AG09319 (cell line): ENCODE measurements around the gene GRP.

Source experiments
- DNase-seq: peaks from one replicate; pipeline ENCODE4 v3.0.0-alpha.2; 2010; ENCODE audit warnings: low read depth; ENCODE audit errors: extremely low read depth
- TF ChIP-seq, protein P1 (sequence below): IDR thresholded peaks from 2 replicates; pipeline ENCODE4 v1.5.1; 2011; ENCODE audit warnings: low read depth, mild to moderate bottlenecking, inconsistent platforms, low read length, moderate library complexity

The GRP gene

DNA sequence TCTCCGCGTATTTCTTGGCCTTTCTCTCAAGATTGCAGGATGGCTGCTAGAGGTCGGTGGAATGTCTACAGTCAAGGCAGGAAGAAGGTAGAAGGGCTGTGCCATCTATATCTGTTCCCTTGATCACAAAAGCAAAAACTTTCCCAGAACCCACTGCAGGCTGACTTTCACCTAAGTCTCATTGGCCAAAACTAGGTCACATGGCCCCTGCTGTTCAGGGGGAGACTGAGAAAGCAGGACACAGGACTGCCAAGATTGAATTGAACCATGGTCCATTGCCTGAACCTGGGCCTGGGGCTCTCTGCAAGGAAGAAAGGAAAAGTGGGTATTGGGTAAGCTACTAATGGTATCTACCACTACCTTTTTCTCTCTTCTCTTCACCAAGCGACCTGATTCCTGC is 9.7 kb upstream of the GRP start:
- no peak for DNase-seq
- TF ChIP-seq, protein P1, sequence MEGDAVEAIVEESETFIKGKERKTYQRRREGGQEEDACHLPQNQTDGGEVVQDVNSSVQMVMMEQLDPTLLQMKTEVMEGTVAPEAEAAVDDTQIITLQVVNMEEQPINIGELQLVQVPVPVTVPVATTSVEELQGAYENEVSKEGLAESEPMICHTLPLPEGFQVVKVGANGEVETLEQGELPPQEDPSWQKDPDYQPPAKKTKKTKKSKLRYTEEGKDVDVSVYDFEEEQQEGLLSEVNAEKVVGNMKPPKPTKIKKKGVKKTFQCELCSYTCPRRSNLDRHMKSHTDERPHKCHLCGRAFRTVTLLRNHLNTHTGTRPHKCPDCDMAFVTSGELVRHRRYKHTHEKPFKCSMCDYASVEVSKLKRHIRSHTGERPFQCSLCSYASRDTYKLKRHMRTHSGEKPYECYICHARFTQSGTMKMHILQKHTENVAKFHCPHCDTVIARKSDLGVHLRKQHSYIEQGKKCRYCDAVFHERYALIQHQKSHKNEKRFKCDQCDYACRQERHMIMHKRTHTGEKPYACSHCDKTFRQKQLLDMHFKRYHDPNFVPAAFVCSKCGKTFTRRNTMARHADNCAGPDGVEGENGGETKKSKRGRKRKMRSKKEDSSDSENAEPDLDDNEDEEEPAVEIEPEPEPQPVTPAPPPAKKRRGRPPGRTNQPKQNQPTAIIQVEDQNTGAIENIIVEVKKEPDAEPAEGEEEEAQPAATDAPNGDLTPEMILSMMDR = no peak

DNA sequence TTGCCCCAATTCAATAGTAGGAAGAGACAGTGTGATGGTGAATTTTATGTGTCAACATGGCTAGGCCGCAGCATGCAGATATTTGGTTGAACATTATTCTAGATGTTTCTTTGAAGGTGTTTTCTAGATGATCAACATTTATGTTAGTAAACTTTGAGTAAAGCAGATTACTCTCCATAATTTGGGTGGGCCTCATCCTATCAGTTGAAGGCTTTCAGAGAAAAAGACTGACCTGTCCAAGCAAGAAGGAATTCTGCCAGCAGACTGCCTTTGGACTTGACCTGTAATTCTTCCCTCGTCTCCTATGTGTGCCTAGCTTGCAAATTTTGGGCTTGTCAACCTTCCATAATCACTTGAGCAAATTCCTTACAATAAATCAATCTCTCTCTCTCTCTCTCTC is 8.3 kb upstream of the GRP start:
- no peak for DNase-seq
- TF ChIP-seq, protein P1 = no peak

DNA sequence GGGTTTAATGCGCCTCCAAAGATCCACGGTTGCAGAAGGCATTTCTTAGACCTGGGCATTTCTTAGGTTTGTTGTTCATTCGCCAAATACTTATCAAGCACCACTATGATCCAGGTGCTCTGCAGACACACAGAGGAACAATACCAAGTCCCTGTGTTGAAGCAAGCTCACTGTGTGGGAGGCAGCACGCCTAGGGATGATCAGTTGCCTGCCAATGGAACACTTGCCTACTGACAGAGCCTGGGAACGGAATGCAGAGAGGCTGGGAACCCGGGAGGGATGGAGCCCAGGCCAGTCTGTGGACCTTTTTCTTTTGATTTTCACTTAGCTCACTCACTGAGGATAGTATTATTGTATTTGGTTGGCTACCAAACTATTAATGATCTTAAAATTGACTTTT is 1.9 kb upstream of the GRP start:
- TF ChIP-seq, protein P1 = no peak
- DNase-seq = no peak

DNA sequence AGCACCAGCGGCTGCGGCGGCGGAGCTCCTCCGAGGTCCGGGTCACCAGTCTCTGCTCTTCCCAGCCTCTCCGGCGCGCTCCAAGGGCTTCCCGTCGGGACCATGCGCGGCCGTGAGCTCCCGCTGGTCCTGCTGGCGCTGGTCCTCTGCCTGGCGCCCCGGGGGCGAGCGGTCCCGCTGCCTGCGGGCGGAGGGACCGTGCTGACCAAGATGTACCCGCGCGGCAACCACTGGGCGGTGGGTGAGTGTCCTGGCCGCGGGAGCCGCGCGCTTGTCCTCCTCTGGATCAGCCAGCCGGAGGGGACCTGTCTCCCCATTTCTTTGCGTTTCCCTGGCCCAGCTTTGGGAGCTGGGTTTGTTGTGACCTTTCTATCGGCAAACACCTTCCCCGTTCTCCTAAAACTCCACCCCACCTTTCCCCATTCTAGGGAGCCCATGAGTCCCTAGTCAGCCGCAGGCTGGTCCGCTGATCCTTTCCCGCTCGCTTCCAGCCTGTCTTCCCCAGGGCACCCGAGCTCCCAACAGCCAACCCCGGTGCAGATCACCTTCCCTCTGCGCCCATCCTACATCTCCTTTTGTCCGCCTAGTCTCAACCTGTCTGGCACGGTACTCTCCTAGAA is 316 bp downstream of the GRP start:
- TF ChIP-seq, protein P1 = no peak
- DNase-seq = no peak

DNA sequence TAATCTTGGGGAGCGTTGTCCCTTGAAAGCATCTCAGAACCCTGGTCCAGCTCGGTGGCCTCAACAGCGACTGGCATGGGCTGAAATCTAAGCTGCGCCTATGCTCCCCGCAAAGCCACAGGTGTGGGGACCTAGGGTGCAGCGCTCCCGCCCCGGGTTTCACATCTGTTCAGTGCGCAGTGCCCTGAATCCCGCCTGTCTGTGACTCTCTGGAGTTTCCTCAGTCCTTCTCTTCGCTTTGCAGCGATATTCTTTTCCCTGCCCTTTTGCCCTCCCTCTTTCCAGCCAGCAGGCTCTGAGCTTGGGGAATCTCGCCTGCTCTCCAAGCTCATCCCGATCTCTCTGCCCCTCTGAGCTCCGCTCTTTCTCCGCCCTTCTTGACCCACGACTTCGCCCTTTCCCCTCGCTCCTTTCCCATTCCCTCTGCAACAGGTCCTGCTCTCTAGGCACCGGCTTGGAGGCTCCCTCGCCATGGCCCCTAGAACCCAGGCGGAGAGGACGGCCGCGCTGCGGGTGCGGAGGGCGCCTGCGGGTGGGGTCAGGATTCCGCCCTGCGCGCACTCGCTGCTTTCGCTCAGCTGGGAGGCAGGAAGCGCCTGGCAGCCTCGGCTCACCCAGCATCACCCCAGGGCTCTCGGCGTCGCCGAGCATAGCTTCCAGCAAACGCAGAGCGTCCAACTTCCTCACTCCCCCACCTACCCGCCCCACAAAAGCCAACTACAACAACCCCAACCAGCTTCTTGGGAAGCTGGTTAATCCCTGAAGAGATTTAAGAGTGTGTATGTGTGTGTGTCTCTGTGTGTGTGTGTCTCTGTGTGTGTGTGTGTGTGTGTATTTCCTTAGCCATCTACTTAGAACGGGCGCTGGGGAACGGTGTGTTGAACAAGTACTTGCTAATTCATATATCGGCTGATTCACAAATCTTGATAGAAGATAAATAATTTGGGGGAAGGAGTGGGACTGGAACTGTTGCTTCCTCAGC is 1.1 kb downstream of the GRP start:
- DNase-seq = no peak
- TF ChIP-seq, protein P1 = no peak

DNA sequence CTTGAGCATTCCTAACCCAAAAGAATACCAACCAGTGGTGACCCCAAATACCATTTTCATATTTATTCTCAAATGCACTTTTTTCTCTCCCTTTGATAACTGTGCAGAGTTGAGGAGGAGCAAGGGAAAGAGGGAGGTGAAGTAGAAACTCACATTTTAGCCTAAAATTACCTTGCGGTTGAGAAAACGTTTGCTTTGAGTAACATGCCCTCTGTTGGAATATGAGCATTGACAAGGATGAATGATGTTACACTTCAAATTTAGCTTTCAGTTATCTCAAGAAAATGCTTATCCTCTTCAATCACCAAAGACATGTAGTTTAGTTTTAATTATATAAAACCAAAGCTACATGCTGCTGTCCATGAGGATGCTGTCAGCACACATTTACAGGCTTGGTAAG is 2.4 kb downstream of the GRP start:
- TF ChIP-seq, protein P1 = no peak
- no peak for DNase-seq

DNA sequence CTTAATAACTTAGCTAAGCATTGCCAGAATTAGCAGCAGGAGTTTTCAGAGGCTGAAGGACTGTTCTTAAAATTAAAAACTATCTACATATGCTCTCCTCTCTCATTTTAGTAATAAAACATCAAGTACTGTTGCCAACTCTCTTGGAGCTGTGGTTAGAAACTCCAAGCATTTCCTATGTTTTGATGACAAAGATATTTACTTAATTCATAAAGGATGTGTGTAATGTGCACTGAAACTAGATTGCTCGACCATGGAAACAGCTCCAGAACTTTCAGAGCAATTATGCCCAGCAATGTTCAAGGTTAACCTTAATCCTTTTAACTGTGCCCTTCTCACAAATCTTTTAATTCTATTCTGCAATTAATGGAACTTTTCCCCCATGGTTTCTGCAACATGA is 8.4 kb downstream of the GRP start:
- TF ChIP-seq, protein P1 = no peak

More for the DNA sequence above, 8.4 kb downstream of the GRP start:
- DNase-seq = peak; percentile 35
